ENCODE data around the gene TFAP2C. TPM values are rescaled to one million over a fixed set of nuclear protein-coding genes. Genes with fewer than 3 reads are reported as not detected.

The TFAP2C gene
- total RNA-seq, 1 experiment from 2014 or later = 6.9 TPM

DNA sequence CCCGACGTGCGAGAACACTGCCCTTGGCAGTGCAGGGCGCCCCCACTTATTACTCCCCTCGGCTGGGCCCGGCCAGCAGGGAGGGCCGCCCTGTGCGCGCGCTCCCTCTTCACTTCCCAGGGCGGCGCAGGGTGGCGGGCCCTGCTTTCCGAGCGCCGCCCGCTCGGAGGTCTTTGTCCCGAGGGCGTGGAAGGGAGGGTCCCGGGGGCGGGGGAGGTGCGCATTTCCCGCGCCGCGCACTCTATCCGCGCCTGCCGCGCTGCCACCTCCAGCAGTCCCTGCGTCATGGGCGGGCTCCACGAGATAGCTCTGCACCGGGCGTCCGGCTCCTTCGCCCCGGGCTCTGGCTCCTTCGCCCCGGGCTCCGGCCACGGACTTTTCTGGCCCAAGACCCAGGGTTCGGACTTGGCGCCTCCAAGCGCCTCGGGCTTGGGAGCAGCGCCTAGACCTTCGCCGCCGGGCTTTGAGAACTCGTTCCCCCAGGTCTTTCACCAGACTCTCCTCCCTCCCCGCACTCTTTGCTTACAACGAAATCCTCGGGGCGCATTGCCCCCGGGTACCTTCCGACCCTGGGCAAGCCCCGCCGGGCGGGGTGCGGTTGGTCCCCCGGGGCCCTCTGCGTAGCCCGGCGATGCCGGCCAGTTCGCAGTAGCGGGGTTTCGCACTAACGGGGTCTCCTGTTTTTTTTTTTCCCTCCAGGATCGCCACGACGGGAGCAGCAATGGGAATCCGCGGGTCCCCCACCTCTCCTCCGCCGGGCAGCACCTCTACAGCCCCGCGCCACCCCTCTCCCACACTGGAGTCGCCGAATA is 1.6 kb downstream of the TFAP2C start:
- Histone ChIP-seq H2AFZ (ENCODE audit: low read depth, low read length, poor library complexity, severe bottlenecking) (no peak overlapping the region), H4K20me1 (ENCODE audit: insufficient read depth) (no peaks in the 10 kb centered on the region), H3K36me3 (ENCODE audit: control insufficient read depth in 1 of 2, insufficient read depth in 2 of 2, low read length in 2 of 2) (peaks cover 0 to 5% of the 10 kb centered on the region in 2 experiments; a peak in 1 of 4 replicates), H3K9me3 (ENCODE audit: control insufficient read depth in 1 of 2, insufficient read depth in 1 of 2, low read depth in 1 of 2, low read length in 2 of 2) (no peaks in the 10 kb centered on the region), H3K27me3 (ENCODE audit: insufficient read depth, low read length) (no peaks in the 10 kb centered on the region), H3K4me1 (ENCODE audit: control insufficient read depth in 1 of 2, insufficient read depth in 2 of 2, low read length in 2 of 2) (peaks cover 4 to 17% of the 10 kb centered on the region in 2 experiments), H3K9ac (ENCODE audit: low read length) (no peak overlapping the region; the same call in 1 of the 2 replicates), H3K4me2 (ENCODE audit: low read length) (peak overlapping the region; percentile 98), H3K27ac (ENCODE audit: low read depth, low read length) (no peak overlapping the region), H3K79me2 (ENCODE audit: insufficient read depth, low read length) (no peaks in the 10 kb centered on the region), H3K4me3 (replicated peaks in 1 of 2; ENCODE audit: low read depth in 1 of 2, low read length in 2 of 2) (peak overlapping the region; percentile 61 to 84), H3K9me2 (ENCODE audit: insufficient read depth) (no peaks in the 10 kb centered on the region)
- ChIA-PET RAD21 (ENCODE audit: low non-redundant PET in 1 of 2, low total read pairs in 2 of 2, uncharacterized antibody in 2 of 2, unreplicated experiment in 2 of 2) (interaction anchor here (1.4 to 2.1 kb wide), 2 partner anchors 343 to 344 kb away, joined by 4 to 11 read pairs; no protein-coding TSS in a partner anchor), POLR2A (no interaction called here), CTCF (interaction anchor here (0.9 to 1.7 kb wide), 7 partner anchors 14 to 382 kb away, joined by 3 to 13 read pairs (median 3); no protein-coding TSS in a partner anchor)
- intact Hi-C loops (cut with micrococcal nuclease) = no loop called here
- DNase-seq (ENCODE audit: low read depth, low spot score) (no peak), ATAC-seq (peak; percentile 5)
- no peak for TF ChIP-seq EGR1 (IDR thresholded peaks at IDR 0.05; ENCODE audit: low read depth)
- TF ChIP-seq, protein P1, sequence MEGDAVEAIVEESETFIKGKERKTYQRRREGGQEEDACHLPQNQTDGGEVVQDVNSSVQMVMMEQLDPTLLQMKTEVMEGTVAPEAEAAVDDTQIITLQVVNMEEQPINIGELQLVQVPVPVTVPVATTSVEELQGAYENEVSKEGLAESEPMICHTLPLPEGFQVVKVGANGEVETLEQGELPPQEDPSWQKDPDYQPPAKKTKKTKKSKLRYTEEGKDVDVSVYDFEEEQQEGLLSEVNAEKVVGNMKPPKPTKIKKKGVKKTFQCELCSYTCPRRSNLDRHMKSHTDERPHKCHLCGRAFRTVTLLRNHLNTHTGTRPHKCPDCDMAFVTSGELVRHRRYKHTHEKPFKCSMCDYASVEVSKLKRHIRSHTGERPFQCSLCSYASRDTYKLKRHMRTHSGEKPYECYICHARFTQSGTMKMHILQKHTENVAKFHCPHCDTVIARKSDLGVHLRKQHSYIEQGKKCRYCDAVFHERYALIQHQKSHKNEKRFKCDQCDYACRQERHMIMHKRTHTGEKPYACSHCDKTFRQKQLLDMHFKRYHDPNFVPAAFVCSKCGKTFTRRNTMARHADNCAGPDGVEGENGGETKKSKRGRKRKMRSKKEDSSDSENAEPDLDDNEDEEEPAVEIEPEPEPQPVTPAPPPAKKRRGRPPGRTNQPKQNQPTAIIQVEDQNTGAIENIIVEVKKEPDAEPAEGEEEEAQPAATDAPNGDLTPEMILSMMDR (IDR thresholded peaks at IDR 0.05 in 2 of 3, conservative IDR thresholded peaks at IDR 0.05 in 1 of 3; ENCODE audit: borderline replicate concordance in 1 of 3, insufficient read depth in 1 of 3, low read depth in 2 of 3, low read length in 2 of 3) = peak in 1 of 3 experiments; percentile 3; a peak in 2 of 6 replicates
- TF ChIP-seq, protein P2, sequence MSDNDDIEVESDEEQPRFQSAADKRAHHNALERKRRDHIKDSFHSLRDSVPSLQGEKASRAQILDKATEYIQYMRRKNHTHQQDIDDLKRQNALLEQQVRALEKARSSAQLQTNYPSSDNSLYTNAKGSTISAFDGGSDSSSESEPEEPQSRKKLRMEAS (IDR thresholded peaks at IDR 0.05) = no peak
- BruUV-seq (replicated peaks) = no TSS peak
